GM23338 (cell line): Measurements from ENCODE around the gene MRPS6. TPM values are rescaled to one million over a fixed set of nuclear protein-coding genes. Genes with fewer than 3 reads are reported as not detected.

Experiments used
- ATAC-seq: fragments of 200-7000 bp; cut with Tn5 transposase; 3 replicates; pipeline ENCODE4 v1.9.1; 2020
- DNase-seq: peaks from one replicate; pipeline ENCODE4 v3.0.0-alpha.2; 2015; ENCODE audit warnings: low spot score
- H2AFZ ChIP-seq: fragments of 200-600 bp; sonication (generic); 2 replicates; pipeline ENCODE4 v1.8.0; 2016; ENCODE audit warnings: antibody characterized with exemption, mild to moderate bottlenecking, moderate library complexity
- H3F3A ChIP-seq: fragments of 200-600 bp; sonication (generic); replicated peaks from 2 replicates; pipeline ENCODE4 v1.8.0; 2017; ENCODE audit warnings: antibody characterized with exemption, mixed run types, low read depth
- H3K27ac ChIP-seq: fragments of 200-600 bp; sonication (generic); 2 replicates; pipeline ENCODE4 v1.6.1; 2016; ENCODE audit warnings: low read depth
- H3K27me3 ChIP-seq: fragments of 200-600 bp; sonication (generic); 2 replicates; pipeline ENCODE4 v1.8.0; 2016; ENCODE audit warnings: mild to moderate bottlenecking, mixed run types, moderate library complexity; ENCODE audit not compliant: insufficient read depth
- H3K36me3 ChIP-seq: fragments of 200-600 bp; sonication (generic); 2 replicates; pipeline ENCODE4 v1.8.0; 2016; ENCODE audit warnings: mild to moderate bottlenecking; ENCODE audit not compliant: insufficient read depth
- H3K4me1 ChIP-seq: fragments of 200-600 bp; sonication (generic); 2 replicates; pipeline ENCODE4 v1.8.0; 2016; ENCODE audit warnings: mild to moderate bottlenecking, moderate library complexity; ENCODE audit not compliant: insufficient read depth
- H3K4me2 ChIP-seq: fragments of 200-600 bp; sonication (generic); 2 replicates; pipeline ENCODE4 v1.7.1; 2017; ENCODE audit warnings: mixed run types
- H3K4me3 ChIP-seq: fragments of 200-600 bp; sonication (generic); 2 replicates; pipeline ENCODE4 v1.6.1; 2016; ENCODE audit warnings: mixed run types
- H3K79me2 ChIP-seq: fragments of 200-600 bp; sonication (generic); replicated peaks from 2 replicates; pipeline ENCODE4 v1.8.0; 2017; ENCODE audit warnings: mild to moderate bottlenecking; ENCODE audit not compliant: insufficient read depth
- H3K9me2 ChIP-seq: fragments of 200-600 bp; sonication (generic); 2 replicates; pipeline ENCODE4 v1.8.0; 2017; ENCODE audit not compliant: insufficient read depth
- H4K20me1 ChIP-seq: fragments of 200-600 bp; sonication (generic); replicated peaks from 2 replicates; pipeline ENCODE4 v1.8.0; 2017; ENCODE audit warnings: mild to moderate bottlenecking; ENCODE audit not compliant: insufficient read depth
- H3K27ac Mint-ChIP-seq: 2 replicates; pipeline ENCODE4 v1.8.0; 2020; ENCODE audit warnings: inconsistent platforms, mild to moderate bottlenecking, moderate library complexity, mixed read lengths
- H3K27me3 Mint-ChIP-seq: 3 replicates; pipeline ENCODE4 v1.8.0; 2022; ENCODE audit warnings: low read depth, mild to moderate bottlenecking, moderate library complexity, mixed read lengths, inconsistent platforms; ENCODE audit not compliant: insufficient read depth, poor library complexity
- H3K36me3 Mint-ChIP-seq: 3 replicates; pipeline ENCODE4 v1.8.0; 2021; ENCODE audit warnings: low read depth, mild to moderate bottlenecking, inconsistent platforms, moderate library complexity, mixed read lengths
- H3K4me1 Mint-ChIP-seq: 3 replicates; pipeline ENCODE4 v1.8.0; 2020; ENCODE audit warnings: mild to moderate bottlenecking, inconsistent platforms, mixed read lengths
- H3K4me3 Mint-ChIP-seq: 3 replicates; pipeline ENCODE4 v1.8.0; 2021; ENCODE audit warnings: moderate library complexity, mild to moderate bottlenecking, inconsistent platforms, mixed read lengths
- H3K9me3 Mint-ChIP-seq: 3 replicates; pipeline ENCODE4 v1.8.0; 2020; ENCODE audit warnings: moderate library complexity, mild to moderate bottlenecking, inconsistent platforms, mixed read lengths
- CREB1 ChIP-seq: fragments of 250-450 bp; sonication (Bioruptor Pico); IDR thresholded peaks from 2 replicates; pipeline ENCODE4 v1.5.0; 2020; ENCODE audit warnings: low read depth, mild to moderate bottlenecking, moderate library complexity
- CTCF ChIP-seq, 2 experiments: fragments of 200-600 bp in 1 of 2; sonication (generic) in 1 of 2; conservative IDR thresholded peaks; 2 replicates each; pipeline versions ENCODE4 v1.5.1 to v1.6.1; 2016 to 2017; ENCODE audit warnings: antibody characterized with exemption in 2 of 2, low read depth in 2 of 2, mild to moderate bottlenecking in 2 of 2, moderate library complexity in 1 of 2
- ETS1 ChIP-seq: IDR thresholded peaks from 2 replicates; pipeline ENCODE4 v1.6.1; 2016; ENCODE audit warnings: antibody characterized with exemption
- EZH2 ChIP-seq: fragments of 200-600 bp; sonication (generic); IDR thresholded peaks from one replicate; pipeline ENCODE4 v1.8.0; 2017; ENCODE audit warnings: antibody characterized with exemption, mild to moderate bottlenecking, low read depth; ENCODE audit not compliant: unreplicated experiment
- EZH2phosphoT487 ChIP-seq: fragments of 200-600 bp; sonication (generic); IDR thresholded peaks from one replicate; pipeline ENCODE4 v1.8.1; 2018; ENCODE audit warnings: antibody characterized with exemption; ENCODE audit not compliant: unreplicated experiment
- JUNB ChIP-seq: IDR thresholded peaks from one replicate; pipeline ENCODE4 v1.6.1; 2016; ENCODE audit warnings: antibody characterized with exemption; ENCODE audit not compliant: unreplicated experiment
- NANOG ChIP-seq: IDR thresholded peaks from 2 replicates; pipeline ENCODE4 v1.6.1; 2016; ENCODE audit warnings: antibody characterized with exemption, borderline replicate concordance
- POLR2AphosphoS5 ChIP-seq: IDR thresholded peaks from 2 replicates; pipeline ENCODE4 v1.6.1; 2016; ENCODE audit warnings: antibody characterized with exemption, low read depth
- REST ChIP-seq: IDR thresholded peaks from one replicate; pipeline ENCODE4 v1.6.1; 2018; ENCODE audit warnings: antibody characterized with exemption; ENCODE audit not compliant: unreplicated experiment
- STAT1 ChIP-seq: IDR thresholded peaks from one replicate; pipeline ENCODE4 v1.6.1; 2016; ENCODE audit warnings: antibody characterized with exemption; ENCODE audit not compliant: unreplicated experiment
- ZNF114 ChIP-seq: fragments of 250-450 bp; sonication (Bioruptor Pico); IDR thresholded peaks from 2 replicates; pipeline ENCODE4 v1.5.0; 2020; ENCODE audit warnings: mild to moderate bottlenecking, moderate library complexity
- ZNF331 ChIP-seq: fragments of 250-450 bp; sonication (Bioruptor Pico); IDR thresholded peaks from 2 replicates; pipeline ENCODE4 v1.5.0; 2020; ENCODE audit warnings: low read depth, mild to moderate bottlenecking, moderate library complexity
- ZNF462 ChIP-seq: fragments of 250-450 bp; sonication (Bioruptor Pico); IDR thresholded peaks from 2 replicates; pipeline ENCODE4 v1.5.0; 2020; ENCODE audit warnings: mild to moderate bottlenecking, moderate library complexity
- polyA plus RNA-seq: library from polyadenylated mRNA; unstranded; fragments of >200 nt; fragmentation: Nextera tagmentation; extraction: Ambion mirVana; gene quantifications from 2 replicates; pipeline ENCODE4 v1.2.1, GENCODE V29; 2016
- total RNA-seq: library from RNA; depleted of rRNA; stranded (reverse); fragments of >200 nt; shearing (Covaris generic); gene quantifications from 2 replicates; pipeline ENCODE4 v1.2.3, GENCODE V29; 2014

Gene MRPS6
- total and polyA plus RNA-seq, 2 experiments from 2014 or later, result 80.5 to 242 TPM

GRCh38 chr21:34143685-34144182 lies 70.4 kb downstream of the MRPS6 start:
- TF ChIP-seq ZNF331 (CRISPR knock-in tag), result no peak
- no peak for TF ChIP-seq NANOG
- TF ChIP-seq CTCF (conservative IDR thresholded peaks at IDR 0.05; ENCODE audit: low read depth in 2 of 2), result no peak
- TF ChIP-seq JUNB, result no peak
- no peak for TF ChIP-seq ETS1
- TF ChIP-seq REST, result no peak
- TF ChIP-seq POLR2AphosphoS5, result no peak
- no peak for TF ChIP-seq ZNF462 (CRISPR knock-in tag)
- TF ChIP-seq STAT1, result no peak
- no peak for TF ChIP-seq CREB1 (CRISPR knock-in tag)
- TF ChIP-seq ZNF114 (CRISPR knock-in tag), result no peak
- no peak for TF ChIP-seq EZH2phosphoT487
- TF ChIP-seq EZH2, result no peak
- Mint-ChIP-seq H3K4me3 (no peak overlapping the region), H3K27ac (no peak overlapping the region), H3K27me3 (peaks cover 9% of the 10 kb centered on the region), H3K9me3 (peaks cover 32% of the 10 kb centered on the region), H3K36me3 (peaks cover 66% of the 10 kb centered on the region), H3K4me1 (no peaks in the 10 kb centered on the region)
- Histone ChIP-seq H3K4me3 (no peak overlapping the region), H3F3A (no peaks in the 10 kb centered on the region), H2AFZ (no peak overlapping the region), H3K27me3 (no peaks in the 10 kb centered on the region), H3K79me2 (peaks cover 43% of the 10 kb centered on the region), H3K4me2 (no peak overlapping the region), H4K20me1 (peaks cover 14% of the 10 kb centered on the region; the same call in 1 of the 2 replicates), H3K4me1 (no peaks in the 10 kb centered on the region), H3K36me3 (peaks cover 19% of the 10 kb centered on the region), H3K9me2 (no peaks in the 10 kb centered on the region; the same call in 1 of the 2 replicates), H3K27ac (no peak overlapping the region)
- DNase-seq, result no peak
- ATAC-seq, result no peak
